Lower lobe of right lung (tissue), 2 donors: ENCODE measurements around the gene COCH. TPM values are rescaled to one million over a fixed set of nuclear protein-coding genes. Genes with fewer than 3 reads are reported as not detected.

Source experiments
- ATAC-seq, 2 donors: fragments of 200-7000 bp; cut with Tn5 transposase; one replicate each; pipeline ENCODE4 v1.9.1; 2020 to 2022; ENCODE audit warnings: mild to moderate bottlenecking in 2 of 2, moderate library complexity in 2 of 2
- DNase-seq: peaks from one replicate; pipeline ENCODE4 v3.0.0-alpha.2; 2020
- H3K27ac ChIP-seq: fragments of 200-600 bp; one replicate; pipeline ENCODE4 v1.8.0; 2022
- H3K27me3 ChIP-seq: fragments of 200-600 bp; one replicate; pipeline ENCODE4 v1.8.0; 2022; ENCODE audit warnings: low read depth
- H3K36me3 ChIP-seq: fragments of 200-600 bp; one replicate; pipeline ENCODE4 v1.8.0; 2022; ENCODE audit warnings: mild to moderate bottlenecking
- H3K4me1 ChIP-seq: fragments of 200-600 bp; one replicate; pipeline ENCODE4 v1.8.0; 2022
- H3K4me3 ChIP-seq: fragments of 200-600 bp; one replicate; pipeline ENCODE4 v1.8.0; 2022; ENCODE audit warnings: mild to moderate bottlenecking
- H3K9me3 ChIP-seq: fragments of 200-600 bp; one replicate; pipeline ENCODE4 v1.8.0; 2022
- intact Hi-C: fragments of 100-400 bp; cut with DNase I; formaldehyde crosslinking; loops from one replicate; pipeline ENCODE4 v1.11.0; 2022
- total RNA-seq: library from RNA; stranded (reverse); fragmentation: NEBNext Ultra II Directional; extraction: Animal tissue kit (Norgen Biotek cat#: 25700); gene quantifications from one replicate; pipeline ENCODE4 v1.2.1, GENCODE V29; 2021
- TF ChIP-seq, protein P1 (sequence below): fragments of 200-600 bp; IDR thresholded peaks from one replicate; pipeline ENCODE4 v1.8.0; 2022; ENCODE audit warnings: antibody characterized with exemption, mild to moderate bottlenecking
- donor health status: DM: no; HTN: yes; CAD: no; lungs with severe emphysema.

COCH gene
- total RNA-seq, 1 donor from 2014 or later: 0.50 TPM

DNA sequence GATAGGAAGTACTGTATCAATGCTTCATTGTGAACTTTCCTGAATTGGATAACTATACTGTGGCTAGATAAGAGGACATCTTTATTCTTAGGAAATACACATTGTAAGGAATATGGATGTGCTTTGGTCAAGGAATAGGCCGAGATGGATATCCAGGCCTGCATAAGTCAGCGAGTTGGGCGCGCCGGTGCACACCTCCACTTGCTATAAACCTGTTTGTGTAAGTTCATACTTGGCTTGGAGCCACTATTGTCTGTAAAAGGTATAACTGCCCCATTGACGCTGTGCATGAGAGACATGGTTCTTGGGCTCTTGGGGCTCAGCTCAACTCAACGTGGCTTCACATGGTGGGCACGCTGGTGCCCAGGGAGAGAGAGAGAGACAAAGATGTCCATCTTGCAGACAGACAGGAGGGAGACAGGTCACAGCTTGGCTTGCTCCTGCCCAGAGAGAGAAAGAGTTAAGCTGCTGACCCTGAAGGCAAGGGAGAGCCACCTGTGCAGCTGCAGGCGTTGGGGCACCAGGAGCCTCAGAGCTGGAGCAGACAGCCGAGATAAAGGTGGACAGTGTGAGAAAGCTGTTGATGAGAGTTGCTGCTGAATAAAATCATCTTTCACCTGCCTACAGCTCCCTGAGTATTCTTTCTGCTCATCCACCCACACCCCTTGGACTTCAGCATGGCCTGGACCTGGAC is 34.1 kb upstream of the COCH start:
- H3K4me1 ChIP-seq: no peaks in the 10 kb centered on the region
- H3K9me3 ChIP-seq: no peaks in the 10 kb centered on the region
- ATAC-seq (no peak), DNase-seq (no peak)
- H3K27ac ChIP-seq: no peak overlapping the region
- no peaks in the 10 kb centered on the region for H3K36me3 ChIP-seq
- TF ChIP-seq, protein P1, sequence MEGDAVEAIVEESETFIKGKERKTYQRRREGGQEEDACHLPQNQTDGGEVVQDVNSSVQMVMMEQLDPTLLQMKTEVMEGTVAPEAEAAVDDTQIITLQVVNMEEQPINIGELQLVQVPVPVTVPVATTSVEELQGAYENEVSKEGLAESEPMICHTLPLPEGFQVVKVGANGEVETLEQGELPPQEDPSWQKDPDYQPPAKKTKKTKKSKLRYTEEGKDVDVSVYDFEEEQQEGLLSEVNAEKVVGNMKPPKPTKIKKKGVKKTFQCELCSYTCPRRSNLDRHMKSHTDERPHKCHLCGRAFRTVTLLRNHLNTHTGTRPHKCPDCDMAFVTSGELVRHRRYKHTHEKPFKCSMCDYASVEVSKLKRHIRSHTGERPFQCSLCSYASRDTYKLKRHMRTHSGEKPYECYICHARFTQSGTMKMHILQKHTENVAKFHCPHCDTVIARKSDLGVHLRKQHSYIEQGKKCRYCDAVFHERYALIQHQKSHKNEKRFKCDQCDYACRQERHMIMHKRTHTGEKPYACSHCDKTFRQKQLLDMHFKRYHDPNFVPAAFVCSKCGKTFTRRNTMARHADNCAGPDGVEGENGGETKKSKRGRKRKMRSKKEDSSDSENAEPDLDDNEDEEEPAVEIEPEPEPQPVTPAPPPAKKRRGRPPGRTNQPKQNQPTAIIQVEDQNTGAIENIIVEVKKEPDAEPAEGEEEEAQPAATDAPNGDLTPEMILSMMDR: no peak
- no peaks in the 10 kb centered on the region for H3K27me3 ChIP-seq
- intact Hi-C loops: no loop called here
- H3K4me3 ChIP-seq: no peak overlapping the region

DNA sequence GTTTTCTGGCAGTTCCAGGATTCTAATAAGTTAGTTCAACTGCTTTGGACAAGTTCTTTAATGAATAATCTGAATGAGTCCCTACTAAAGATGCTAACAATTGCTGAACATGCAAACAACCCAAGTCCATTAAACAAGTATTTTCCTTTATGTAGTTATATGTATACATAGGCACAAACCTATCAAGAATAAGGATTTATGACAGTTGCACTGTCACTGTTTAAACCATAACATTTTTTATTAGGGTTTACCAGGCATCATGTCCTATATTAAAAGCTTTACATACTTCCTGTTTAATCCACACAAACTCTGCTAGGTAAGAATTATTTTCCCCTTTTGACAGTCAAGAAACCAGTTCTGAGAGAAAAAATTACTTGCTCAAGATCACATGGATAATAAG is 31.9 kb upstream of the COCH start:
- no peak overlapping the region for H3K27ac ChIP-seq
- DNase-seq: no peak
- intact Hi-C loops: no loop called here
- H3K4me3 ChIP-seq: no peak overlapping the region
- no peaks in the 10 kb centered on the region for H3K27me3 ChIP-seq
- H3K9me3 ChIP-seq: no peaks in the 10 kb centered on the region
- TF ChIP-seq, protein P1: no peak
- no peak for ATAC-seq
- no peaks in the 10 kb centered on the region for H3K4me1 ChIP-seq
- no peaks in the 10 kb centered on the region for H3K36me3 ChIP-seq

DNA sequence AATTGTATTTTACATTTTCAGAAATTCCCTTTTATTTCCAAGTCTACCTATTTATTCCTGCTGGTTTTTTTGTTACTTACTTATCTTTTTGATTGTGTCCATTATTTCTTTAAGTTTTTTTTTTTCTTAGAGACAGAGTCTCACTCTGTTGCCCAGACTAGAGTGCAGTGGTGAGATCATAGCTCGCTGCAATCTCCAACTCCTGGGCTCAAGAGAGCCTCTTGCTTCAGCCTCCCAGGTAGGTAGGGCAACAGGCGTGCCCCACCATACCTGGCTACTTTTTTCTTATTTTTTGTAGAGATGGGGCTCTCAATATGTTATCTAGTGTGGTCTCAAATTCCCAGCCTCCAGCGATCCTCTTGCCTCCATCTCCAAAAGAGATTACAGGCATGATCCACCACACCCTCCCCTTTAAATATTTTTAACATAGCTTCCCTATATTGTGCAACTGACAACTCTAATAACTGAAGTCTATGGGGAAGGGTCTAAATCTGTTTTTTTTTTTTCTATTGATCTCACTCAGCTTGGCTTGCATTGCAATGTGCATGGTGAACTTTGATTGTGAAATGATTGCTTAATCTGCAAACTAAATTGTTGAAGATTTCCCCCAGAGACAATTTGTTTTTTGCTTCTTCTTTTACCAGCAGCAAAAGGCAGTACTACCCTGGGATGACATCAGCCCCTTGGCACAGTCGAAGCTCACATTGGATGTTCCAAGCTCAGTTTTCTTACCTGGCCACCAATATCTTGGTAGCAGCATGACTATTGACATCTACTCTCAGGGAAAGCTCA is 25.7 kb upstream of the COCH start:
- no peaks in the 10 kb centered on the region for H3K4me1 ChIP-seq
- no peaks in the 10 kb centered on the region for H3K36me3 ChIP-seq
- TF ChIP-seq, protein P1: no peak
- H3K4me3 ChIP-seq: no peak overlapping the region
- no peaks in the 10 kb centered on the region for H3K9me3 ChIP-seq
- no peaks in the 10 kb centered on the region for H3K27me3 ChIP-seq
- peak; percentile 26 to 35 for ATAC-seq
- intact Hi-C loops: no loop called here
- DNase-seq: no peak
- H3K27ac ChIP-seq: no peak overlapping the region

DNA sequence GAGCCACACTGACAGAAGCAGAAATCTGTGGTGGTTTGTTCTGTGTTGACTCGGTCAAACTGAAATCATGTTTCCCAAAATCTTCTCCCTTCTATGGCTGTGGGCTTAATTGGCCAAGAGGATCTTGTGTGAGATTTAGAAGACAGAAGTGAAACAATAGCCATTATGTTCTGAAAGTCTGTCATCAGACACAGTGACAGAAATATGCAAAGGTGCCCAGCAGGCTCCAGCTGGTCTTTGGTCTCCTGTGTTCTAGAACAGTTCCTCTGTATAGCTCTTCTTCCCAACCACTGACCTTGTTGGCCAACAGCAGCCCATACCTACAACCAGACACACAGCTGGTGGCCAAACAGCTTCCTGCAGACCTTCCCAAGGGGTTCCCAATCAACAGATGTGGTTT is 25.0 kb upstream of the COCH start:
- Histone ChIP-seq H3K9me3 (no peaks in the 10 kb centered on the region), H3K27ac (no peak overlapping the region), H3K4me3 (no peak overlapping the region), H3K4me1 (no peaks in the 10 kb centered on the region), H3K27me3 (no peaks in the 10 kb centered on the region), H3K36me3 (no peaks in the 10 kb centered on the region)
- TF ChIP-seq, protein P1: no peak
- intact Hi-C loops: no loop called here
- ATAC-seq (peak; percentile 46 to 68), DNase-seq (no peak)

DNA sequence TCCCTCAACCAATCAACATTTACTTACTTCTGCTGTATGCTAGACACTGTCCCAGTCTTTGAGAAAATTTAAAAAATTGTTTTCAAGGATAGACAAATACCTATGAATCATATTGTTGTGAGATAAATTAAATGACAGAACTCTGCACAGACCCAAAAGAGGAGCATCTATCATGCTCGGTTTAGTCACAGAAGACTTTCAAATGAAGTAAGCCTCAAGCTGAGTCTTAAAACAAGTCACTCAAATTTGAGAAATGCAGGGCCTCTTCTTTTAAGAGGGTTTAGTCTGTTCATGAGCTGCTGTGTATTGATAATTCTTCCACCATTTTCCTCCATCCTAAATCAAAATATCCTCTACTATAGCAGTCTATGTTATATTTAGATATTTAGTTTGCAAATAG is 24.4 kb upstream of the COCH start:
- Histone ChIP-seq H3K9me3 (no peaks in the 10 kb centered on the region), H3K4me1 (no peaks in the 10 kb centered on the region), H3K4me3 (no peak overlapping the region), H3K27ac (no peak overlapping the region), H3K27me3 (no peaks in the 10 kb centered on the region), H3K36me3 (no peaks in the 10 kb centered on the region)
- ATAC-seq: no peak
- TF ChIP-seq, protein P1: no peak
- no peak for DNase-seq
- intact Hi-C loops: no loop called here
